GM23338 (cell line): Measurements from ENCODE around the gene ARHGAP12. TPM values are rescaled to one million over a fixed set of nuclear protein-coding genes. Genes with fewer than 3 reads are reported as not detected.

Source experiments
- ATAC-seq: fragments of 200-7000 bp; cut with Tn5 transposase; 3 replicates; pipeline ENCODE4 v1.9.1; 2020
- DNase-seq: peaks from one replicate; pipeline ENCODE4 v3.0.0-alpha.2; 2015; ENCODE audit warnings: low spot score
- H2AFZ ChIP-seq: fragments of 200-600 bp; sonication (generic); 2 replicates; pipeline ENCODE4 v1.8.0; 2016; ENCODE audit warnings: antibody characterized with exemption, mild to moderate bottlenecking, moderate library complexity
- H3F3A ChIP-seq: fragments of 200-600 bp; sonication (generic); replicated peaks from 2 replicates; pipeline ENCODE4 v1.8.0; 2017; ENCODE audit warnings: antibody characterized with exemption, mixed run types, low read depth
- H3K27ac ChIP-seq: fragments of 200-600 bp; sonication (generic); 2 replicates; pipeline ENCODE4 v1.6.1; 2016; ENCODE audit warnings: low read depth
- H3K27me3 ChIP-seq: fragments of 200-600 bp; sonication (generic); 2 replicates; pipeline ENCODE4 v1.8.0; 2016; ENCODE audit warnings: mild to moderate bottlenecking, mixed run types, moderate library complexity; ENCODE audit not compliant: insufficient read depth
- H3K36me3 ChIP-seq: fragments of 200-600 bp; sonication (generic); 2 replicates; pipeline ENCODE4 v1.8.0; 2016; ENCODE audit warnings: mild to moderate bottlenecking; ENCODE audit not compliant: insufficient read depth
- H3K4me1 ChIP-seq: fragments of 200-600 bp; sonication (generic); 2 replicates; pipeline ENCODE4 v1.8.0; 2016; ENCODE audit warnings: mild to moderate bottlenecking, moderate library complexity; ENCODE audit not compliant: insufficient read depth
- H3K4me2 ChIP-seq: fragments of 200-600 bp; sonication (generic); 2 replicates; pipeline ENCODE4 v1.7.1; 2017; ENCODE audit warnings: mixed run types
- H3K4me3 ChIP-seq: fragments of 200-600 bp; sonication (generic); 2 replicates; pipeline ENCODE4 v1.6.1; 2016; ENCODE audit warnings: mixed run types
- H3K79me2 ChIP-seq: fragments of 200-600 bp; sonication (generic); replicated peaks from 2 replicates; pipeline ENCODE4 v1.8.0; 2017; ENCODE audit warnings: mild to moderate bottlenecking; ENCODE audit not compliant: insufficient read depth
- H3K9me2 ChIP-seq: fragments of 200-600 bp; sonication (generic); 2 replicates; pipeline ENCODE4 v1.8.0; 2017; ENCODE audit not compliant: insufficient read depth
- H4K20me1 ChIP-seq: fragments of 200-600 bp; sonication (generic); replicated peaks from 2 replicates; pipeline ENCODE4 v1.8.0; 2017; ENCODE audit warnings: mild to moderate bottlenecking; ENCODE audit not compliant: insufficient read depth
- H3K27ac Mint-ChIP-seq: 2 replicates; pipeline ENCODE4 v1.8.0; 2020; ENCODE audit warnings: inconsistent platforms, mild to moderate bottlenecking, moderate library complexity, mixed read lengths
- H3K27me3 Mint-ChIP-seq: 3 replicates; pipeline ENCODE4 v1.8.0; 2022; ENCODE audit warnings: low read depth, mild to moderate bottlenecking, moderate library complexity, mixed read lengths, inconsistent platforms; ENCODE audit not compliant: insufficient read depth, poor library complexity
- H3K36me3 Mint-ChIP-seq: 3 replicates; pipeline ENCODE4 v1.8.0; 2021; ENCODE audit warnings: low read depth, mild to moderate bottlenecking, inconsistent platforms, moderate library complexity, mixed read lengths
- H3K4me1 Mint-ChIP-seq: 3 replicates; pipeline ENCODE4 v1.8.0; 2020; ENCODE audit warnings: mild to moderate bottlenecking, inconsistent platforms, mixed read lengths
- H3K4me3 Mint-ChIP-seq: 3 replicates; pipeline ENCODE4 v1.8.0; 2021; ENCODE audit warnings: moderate library complexity, mild to moderate bottlenecking, inconsistent platforms, mixed read lengths
- H3K9me3 Mint-ChIP-seq: 3 replicates; pipeline ENCODE4 v1.8.0; 2020; ENCODE audit warnings: moderate library complexity, mild to moderate bottlenecking, inconsistent platforms, mixed read lengths
- CREB1 ChIP-seq: fragments of 250-450 bp; sonication (Bioruptor Pico); IDR thresholded peaks from 2 replicates; pipeline ENCODE4 v1.5.0; 2020; ENCODE audit warnings: low read depth, mild to moderate bottlenecking, moderate library complexity
- CTCF ChIP-seq, 2 experiments: fragments of 200-600 bp in 1 of 2; sonication (generic) in 1 of 2; conservative IDR thresholded peaks; 2 replicates each; pipeline versions ENCODE4 v1.5.1 to v1.6.1; 2016 to 2017; ENCODE audit warnings: antibody characterized with exemption in 2 of 2, low read depth in 2 of 2, mild to moderate bottlenecking in 2 of 2, moderate library complexity in 1 of 2
- ETS1 ChIP-seq: IDR thresholded peaks from 2 replicates; pipeline ENCODE4 v1.6.1; 2016; ENCODE audit warnings: antibody characterized with exemption
- EZH2 ChIP-seq: fragments of 200-600 bp; sonication (generic); IDR thresholded peaks from one replicate; pipeline ENCODE4 v1.8.0; 2017; ENCODE audit warnings: antibody characterized with exemption, mild to moderate bottlenecking, low read depth; ENCODE audit not compliant: unreplicated experiment
- EZH2phosphoT487 ChIP-seq: fragments of 200-600 bp; sonication (generic); IDR thresholded peaks from one replicate; pipeline ENCODE4 v1.8.1; 2018; ENCODE audit warnings: antibody characterized with exemption; ENCODE audit not compliant: unreplicated experiment
- JUNB ChIP-seq: IDR thresholded peaks from one replicate; pipeline ENCODE4 v1.6.1; 2016; ENCODE audit warnings: antibody characterized with exemption; ENCODE audit not compliant: unreplicated experiment
- NANOG ChIP-seq: IDR thresholded peaks from 2 replicates; pipeline ENCODE4 v1.6.1; 2016; ENCODE audit warnings: antibody characterized with exemption, borderline replicate concordance
- POLR2AphosphoS5 ChIP-seq: IDR thresholded peaks from 2 replicates; pipeline ENCODE4 v1.6.1; 2016; ENCODE audit warnings: antibody characterized with exemption, low read depth
- STAT1 ChIP-seq: IDR thresholded peaks from one replicate; pipeline ENCODE4 v1.6.1; 2016; ENCODE audit warnings: antibody characterized with exemption; ENCODE audit not compliant: unreplicated experiment
- ZNF114 ChIP-seq: fragments of 250-450 bp; sonication (Bioruptor Pico); IDR thresholded peaks from 2 replicates; pipeline ENCODE4 v1.5.0; 2020; ENCODE audit warnings: mild to moderate bottlenecking, moderate library complexity
- ZNF331 ChIP-seq: fragments of 250-450 bp; sonication (Bioruptor Pico); IDR thresholded peaks from 2 replicates; pipeline ENCODE4 v1.5.0; 2020; ENCODE audit warnings: low read depth, mild to moderate bottlenecking, moderate library complexity
- ZNF462 ChIP-seq: fragments of 250-450 bp; sonication (Bioruptor Pico); IDR thresholded peaks from 2 replicates; pipeline ENCODE4 v1.5.0; 2020; ENCODE audit warnings: mild to moderate bottlenecking, moderate library complexity
- polyA plus RNA-seq: library from polyadenylated mRNA; unstranded; fragments of >200 nt; fragmentation: Nextera tagmentation; extraction: Ambion mirVana; gene quantifications from 2 replicates; pipeline ENCODE4 v1.2.1, GENCODE V29; 2016
- total RNA-seq: library from RNA; depleted of rRNA; stranded (reverse); fragments of >200 nt; shearing (Covaris generic); gene quantifications from 2 replicates; pipeline ENCODE4 v1.2.3, GENCODE V29; 2014

ARHGAP12 gene
- total and polyA plus RNA-seq, 2 experiments from 2014 or later, result 27.5 to 50.7 TPM

- H3K79me2 ChIP-seq, result peaks cover 100% of the 10 kb centered on the region
- Mint-ChIP-seq H3K9me3 (peaks cover 5% of the 10 kb centered on the region; the same call in 2 of the 3 replicates), H3K36me3 (peaks cover 49% of the 10 kb centered on the region), H3K27ac (no peak overlapping the region), H3K4me3 (no peak overlapping the region), H3K27me3 (no peaks in the 10 kb centered on the region), H3K4me1 (peaks cover 1% of the 10 kb centered on the region; the same call in 2 of the 3 replicates)
- no peak for DNase-seq
- H4K20me1 ChIP-seq, result peaks cover 10% of the 10 kb centered on the region
- H3K27me3 ChIP-seq, result no peaks in the 10 kb centered on the region
- no peaks in the 10 kb centered on the region for H3F3A ChIP-seq
- no peaks in the 10 kb centered on the region for H3K9me2 ChIP-seq
- no peak overlapping the region for H3K27ac ChIP-seq
- H3K4me3 ChIP-seq, result no peak overlapping the region
- no peak for ATAC-seq
- H2AFZ ChIP-seq, result no peak overlapping the region
- H3K36me3 ChIP-seq, result peaks cover 17% of the 10 kb centered on the region; the same call in 1 of the 2 replicates
- peaks cover 7% of the 10 kb centered on the region; the same call in 1 of the 2 replicates for H3K4me1 ChIP-seq
- TF ChIP-seq JUNB (no peak), POLR2AphosphoS5 (no peak), EZH2phosphoT487 (no peak), STAT1 (no peak), ETS1 (no peak), CTCF (conservative IDR thresholded peaks at IDR 0.05; ENCODE audit: low read depth in 2 of 2) (no peak), ZNF114 (no peak), ZNF462 (CRISPR knock-in tag) (no peak), CREB1 (CRISPR knock-in tag) (no peak), NANOG (no peak), ZNF331 (CRISPR knock-in tag) (no peak), EZH2 (no peak)
- H3K4me2 ChIP-seq, result no peak overlapping the region
Observed at GRCh38 chr10:31905586-31905985, 23.0 kb downstream of the ARHGAP12 start.
